K562 (cell line): ENCODE results near the gene MAMDC2. TPM values are rescaled to one million over a fixed set of nuclear protein-coding genes. Genes with fewer than 3 reads are reported as not detected.

Experiments
- E2F1 ChIP-seq: sonication (generic); formaldehyde crosslinking; IDR thresholded peaks from 2 replicates; pipeline ENCODE4 v1.8.1; 2023; ENCODE audit warnings: mild to moderate bottlenecking, missing genetic modification reagents, moderate library complexity
- ERF ChIP-seq: fragments of 450-650 bp; formaldehyde crosslinking; IDR thresholded peaks from 2 replicates; pipeline ENCODE4 v1.4.0; 2020; ENCODE audit warnings: mild to moderate bottlenecking, mixed read lengths
- NR2C2 ChIP-seq, 2 experiments: fragments of 200-800 bp in 1 of 2; sonication (Bioruptor generic) in 1 of 2; sonication (generic) in 1 of 2; formaldehyde crosslinking in 1 of 2; IDR thresholded peaks; 2 replicates each; pipeline versions ENCODE4 v1.6.1 to v1.8.0; 2016 to 2022; ENCODE audit warnings: mild to moderate bottlenecking in 1 of 2, missing compliant biosample characterization in 1 of 2, missing genetic modification characterization in 1 of 2, missing genetic modification reagents in 1 of 2
- RREB1 ChIP-seq: fragments of 250-450 bp; sonication (Bioruptor Pico); IDR thresholded peaks from 2 replicates; pipeline ENCODE4 v1.4.0; 2020
- TGIF2 ChIP-seq: sonication (generic); formaldehyde crosslinking; IDR thresholded peaks from 2 replicates; pipeline ENCODE4 v1.8.1; 2022; ENCODE audit warnings: mild to moderate bottlenecking, missing genetic modification reagents, moderate library complexity
- polyA plus RNA-seq, 8 experiments: library from polyadenylated mRNA; depleted of rRNA in 4 of 8; stranded (reverse) in 5 of 8; unstranded in 3 of 8; fragments of >200 nt; fragmentation: Nextera tagmentation in 2 of 8; fragmentation: Illumina TruSeq in 1 of 8; extraction: Ambion mirVana in 2 of 8; extraction: Trizol in 1 of 8; gene quantifications; 2 replicates each; pipeline versions ENCODE4 v1.2.1 to v1.2.3, GENCODE V29; 2011 to 2014; ENCODE audit warnings: inconsistent platforms in 1 of 8, missing spikeins in 1 of 8
- total RNA-seq, 7 experiments: library from RNA; depleted of rRNA in 6 of 7; stranded (reverse); fragments of >200 nt in 6 of 7; fragmentation: Illumina TruSeq in 2 of 7; extraction: Trizol in 2 of 7; gene quantifications; 2 replicates each; pipeline versions ENCODE4 v1.2.1 to v1.2.3, GENCODE V29; 2011 to 2021; ENCODE audit warnings: low replicate concordance in 1 of 7

The MAMDC2 gene
- total and polyA plus RNA-seq, 9 of the 15 experiments (the other 6 are each of a cell fraction or from before 2014, with no cell fraction given): 0.01 to 0.03 TPM; not detected in 7

DNA sequence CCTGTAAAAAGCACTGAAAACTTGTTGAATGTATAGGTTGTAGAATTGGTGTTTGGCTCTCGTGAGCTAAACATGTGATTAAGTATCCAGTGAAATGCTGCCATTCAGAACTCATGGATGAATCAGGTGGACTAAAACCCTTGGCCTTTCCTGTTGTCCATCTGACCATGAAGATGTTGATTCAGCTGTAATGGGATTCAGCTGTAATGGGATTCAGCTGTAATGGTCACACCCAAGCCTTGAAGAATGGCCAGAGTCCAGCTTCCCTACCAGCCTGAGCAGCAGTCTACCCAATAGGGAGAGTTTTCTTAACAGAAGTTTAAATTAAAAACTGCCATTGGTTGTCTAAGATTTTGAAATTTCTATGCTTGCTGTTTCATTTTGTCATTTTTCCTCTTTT, 18.1 kb downstream of the MAMDC2 start (continued):
- TF ChIP-seq RREB1 (CRISPR knock-in tag): no peak
- no peak for TF ChIP-seq NR2C2 (CRISPR knock-in tag; IDR thresholded peaks at IDR 0.05)
- TF ChIP-seq NR2C2 (tag; IDR thresholded peaks at IDR 0.05): no peak
- no peak for TF ChIP-seq ERF (CRISPR knock-in tag)
- TF ChIP-seq TGIF2 (CRISPR knock-in tag): no peak
- no peak for TF ChIP-seq E2F1 (CRISPR knock-in tag)
